NCI-H2171 treated with DMSO at 0.1 percent for 48 hours (cell line): ENCODE measurements around the gene SLC66A2.

Source experiments
- DNase-seq: peaks from one replicate; lab custom pipeline; 2025; lab: John Stamatoyannopoulos, UW

The SLC66A2 gene

GRCh38 chr18:79919089-79919488, 32.4 kb downstream of the SLC66A2 start:
- DNase-seq, result no peak

GRCh38 chr18:79918615-79919011, 32.8 kb downstream of the SLC66A2 start:
- no peak for DNase-seq

- no peak for DNase-seq
Observed at GRCh38 chr18:79917853-79918614, 33.4 kb downstream of the SLC66A2 start.

GRCh38 chr18:79917169-79917852, 34.1 kb downstream of the SLC66A2 start:
- no peak for DNase-seq

- DNase-seq, result no peak
Observed at GRCh38 chr18:79916546-79917168, 34.8 kb downstream of the SLC66A2 start.

GRCh38 chr18:79916128-79916494, 35.3 kb downstream of the SLC66A2 start:
- no peak for DNase-seq

- DNase-seq, result no peak
Observed at GRCh38 chr18:79915161-79916127, 36.0 kb downstream of the SLC66A2 start.

GRCh38 chr18:79914614-79915160, 36.8 kb downstream of the SLC66A2 start:
- DNase-seq, result no peak

- DNase-seq, result no peak
Observed at GRCh38 chr18:79912994-79913831, 38.2 kb downstream of the SLC66A2 start.

GRCh38 chr18:79912409-79912991, 39.0 kb downstream of the SLC66A2 start:
- DNase-seq, result no peak

GRCh38 chr18:79911344-79912270, 39.8 kb downstream of the SLC66A2 start:
- peak; percentile 44 for DNase-seq

- peak; percentile 5 for DNase-seq
Observed at GRCh38 chr18:79910563-79911343, 40.7 kb downstream of the SLC66A2 start.

- DNase-seq, result no peak
Observed at GRCh38 chr18:79906706-79907105, 44.7 kb downstream of the SLC66A2 start.

- DNase-seq, result no peak
Observed at GRCh38 chr18:79905993-79906392, 45.5 kb downstream of the SLC66A2 start.

- no peak for DNase-seq
Observed at GRCh38 chr18:79905389-79905911, 46.0 kb downstream of the SLC66A2 start.

GRCh38 chr18:79904357-79905147, 46.9 kb downstream of the SLC66A2 start:
- peak; percentile 71 for DNase-seq

- DNase-seq, result no peak
Observed at GRCh38 chr18:79903787-79904356, 47.6 kb downstream of the SLC66A2 start.
